GM21528 (cell line): Measurements from ENCODE around the gene PCYT2.
A peak's percentile ranks its signal among the peaks of the same experiment; 100 is the strongest.

ENCODE experiments used
- ATAC-seq: cut with Tn5 transposase; IDR thresholded peaks from one replicate; pipeline ENCODE4 v1.9.1; 2021; ENCODE audit warnings: mild to moderate bottlenecking, moderate library complexity; ENCODE audit not compliant: unreplicated experiment, low FRiP score

PCYT2 gene

GRCh38 chr17:81902023-81902652, 9.1 kb downstream of the PCYT2 start, which contains the start of gene NPB:
NPB (plus strand) TSS chr17:81902238; CDS start chr17:81902278, 40 bp downstream.
- no peak for ATAC-seq

GRCh38 chr17:81901167-81902022, 9.8 kb downstream of the PCYT2 start:
- no peak for ATAC-seq

- ATAC-seq, result no peak
These were observed 10.9 kb downstream of the PCYT2 start for GRCh38 chr17:81900181-81900820.

GRCh38 chr17:81899514-81900166, 11.6 kb downstream of the PCYT2 start:
- ATAC-seq, result no peak

GRCh38 chr17:81898885-81899284, 12.3 kb downstream of the PCYT2 start:
- ATAC-seq, result no peak

GRCh38 chr17:81898029-81898866, 13.0 kb downstream of the PCYT2 start:
- ATAC-seq, result no peak

- no peak for ATAC-seq
These were observed 15.8 kb downstream of the PCYT2 start for GRCh38 chr17:81895400-81895799.

GRCh38 chr17:81891303-81891552, 20.0 kb downstream of the PCYT2 start:
- no peak for ATAC-seq

- peak; percentile 27 for ATAC-seq
These were observed 20.5 kb downstream of the PCYT2 start for GRCh38 chr17:81890447-81891302.

GRCh38 chr17:81889602-81890001, 21.6 kb downstream of the PCYT2 start:
- no peak for ATAC-seq

- no peak for ATAC-seq
These were observed 22.1 kb downstream of the PCYT2 start for GRCh38 chr17:81888988-81889595.

- no peak for ATAC-seq
These were observed 22.9 kb downstream of the PCYT2 start for GRCh38 chr17:81888105-81888987.

GRCh38 chr17:81885869-81886548, 25.2 kb downstream of the PCYT2 start:
- ATAC-seq, result no peak

GRCh38 chr17:81885454-81885853, 25.7 kb downstream of the PCYT2 start:
- ATAC-seq, result no peak

- ATAC-seq, result no peak
These were observed 26.2 kb downstream of the PCYT2 start for GRCh38 chr17:81884968-81885367.

GRCh38 chr17:81884520-81884919, 26.7 kb downstream of the PCYT2 start:
- no peak for ATAC-seq

- no peak for ATAC-seq
These were observed 32.1 kb downstream of the PCYT2 start for GRCh38 chr17:81879121-81879520.
